Stimulated activated CD4-positive, alpha-beta T cell treated with anti-CD3 and anti-CD28 coated beads, TNF-alpha, amount 100 ng/mL, for 24 hours (primary cell): ENCODE results near the gene DIP2B.

Source experiments
- DNase-seq, 3 experiments: peaks; one replicate each; pipeline ENCODE4 v3.0.0-alpha.2; 2020; ENCODE audit warnings: low read depth in 3 of 3

The DIP2B gene

GRCh38 chr12:50635857-50636256, 131.1 kb downstream of the DIP2B start:
- DNase-seq = no peak

GRCh38 chr12:50636505-50636904, 131.7 kb downstream of the DIP2B start:
- DNase-seq = no peak

DNA sequence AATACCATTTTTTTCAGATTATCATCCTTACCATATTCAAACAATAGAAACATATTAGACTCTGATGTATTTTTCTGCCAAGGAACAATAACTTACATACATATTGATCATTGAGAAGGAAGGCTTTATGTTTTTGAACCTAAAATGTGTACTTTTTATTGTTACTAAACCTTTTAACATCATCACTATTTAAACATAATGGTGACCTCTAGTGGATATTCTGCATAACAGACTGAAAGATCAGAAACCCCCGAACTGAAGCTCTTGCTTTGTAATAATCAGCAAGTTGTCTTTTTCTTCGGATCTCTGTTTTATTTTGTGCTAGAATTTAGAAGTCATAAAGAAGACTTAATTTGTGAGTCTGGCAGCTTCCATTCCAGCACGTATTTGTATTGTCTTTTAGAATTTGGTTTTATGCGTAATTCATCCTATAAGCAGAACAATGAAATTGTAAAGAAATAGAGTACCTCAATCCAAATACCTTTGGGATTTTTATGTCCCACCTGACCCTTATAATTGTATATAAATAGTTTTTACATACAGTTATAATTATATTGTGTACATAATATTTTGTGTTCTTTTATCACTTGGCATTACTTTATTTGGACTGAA, 133.2 kb downstream of the DIP2B start:
- DNase-seq = no peak

- DNase-seq = no peak
Measured at GRCh38 chr12:50638482-50638880, 133.7 kb downstream of the DIP2B start.

DNA sequence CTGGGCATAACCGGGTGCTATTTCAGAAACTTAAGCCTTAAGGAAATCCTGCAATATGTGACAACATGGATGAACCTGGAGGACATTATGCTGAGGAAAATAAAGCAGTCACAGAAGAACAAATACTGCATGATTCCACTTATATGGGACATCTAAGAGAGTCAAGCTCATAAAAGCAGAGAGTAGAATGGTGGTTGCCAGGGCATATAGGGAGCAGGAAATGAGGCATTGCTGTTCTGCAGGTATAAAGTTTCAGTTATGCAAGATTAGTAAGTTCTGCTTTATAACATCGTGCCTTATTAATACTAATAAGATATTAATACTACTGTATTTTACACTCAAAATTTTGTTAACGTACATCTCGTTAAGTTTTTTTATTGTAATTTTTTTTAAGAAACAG, 134.9 kb downstream of the DIP2B start:
- no peak for DNase-seq

DNA sequence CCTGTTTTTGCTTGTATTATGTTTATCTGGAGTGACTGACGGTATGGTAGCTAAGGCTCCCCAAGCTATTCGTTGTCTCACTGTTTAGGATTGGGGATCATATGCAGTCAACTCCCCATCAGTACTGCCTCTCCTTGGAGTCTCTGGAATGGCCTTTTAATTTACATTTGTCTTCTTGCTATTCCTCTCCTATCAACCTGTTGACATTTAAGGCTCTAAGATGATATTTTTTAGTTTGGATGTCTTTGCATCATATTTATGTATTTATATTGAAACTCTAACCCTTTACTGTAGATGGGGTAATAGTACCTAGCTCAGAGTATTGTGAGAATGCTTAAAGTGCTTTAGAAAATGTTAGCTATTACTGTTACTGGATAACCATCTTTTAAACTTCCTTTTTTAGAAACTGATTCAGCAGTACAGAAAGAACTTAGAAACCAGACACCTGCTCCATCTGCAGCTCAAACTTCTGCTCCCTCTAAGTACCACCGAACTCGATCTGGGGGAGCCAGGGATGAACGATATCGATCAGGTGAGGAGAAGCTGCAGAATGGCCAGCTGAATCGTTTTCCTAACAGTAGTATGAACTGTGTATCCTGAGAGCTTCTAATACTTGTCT, 135.6 kb downstream of the DIP2B start:
- no peak for DNase-seq

- DNase-seq = no peak
Measured at GRCh38 chr12:50641566-50641965, 136.8 kb downstream of the DIP2B start.

DNA sequence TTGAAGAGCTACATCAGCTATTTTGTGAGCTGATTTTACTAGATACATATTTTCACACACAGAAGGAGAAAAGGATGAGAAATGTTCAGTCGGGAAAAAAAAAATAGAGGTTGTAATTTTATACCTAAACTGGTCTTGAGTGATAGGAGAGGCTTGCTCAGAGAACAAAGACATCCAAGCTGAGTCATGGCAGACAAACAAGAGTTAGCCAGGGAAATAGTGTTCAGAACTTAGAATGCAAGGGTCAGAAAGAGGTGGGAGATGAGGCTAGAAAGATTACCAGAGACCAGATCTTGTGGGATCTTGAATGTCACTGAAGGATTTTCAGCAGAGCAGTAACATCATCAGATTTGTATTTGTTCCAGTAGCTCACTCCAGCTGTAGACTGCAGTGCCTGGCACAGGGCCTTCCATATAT, 137.3 kb downstream of the DIP2B start:
- DNase-seq = no peak

DNA sequence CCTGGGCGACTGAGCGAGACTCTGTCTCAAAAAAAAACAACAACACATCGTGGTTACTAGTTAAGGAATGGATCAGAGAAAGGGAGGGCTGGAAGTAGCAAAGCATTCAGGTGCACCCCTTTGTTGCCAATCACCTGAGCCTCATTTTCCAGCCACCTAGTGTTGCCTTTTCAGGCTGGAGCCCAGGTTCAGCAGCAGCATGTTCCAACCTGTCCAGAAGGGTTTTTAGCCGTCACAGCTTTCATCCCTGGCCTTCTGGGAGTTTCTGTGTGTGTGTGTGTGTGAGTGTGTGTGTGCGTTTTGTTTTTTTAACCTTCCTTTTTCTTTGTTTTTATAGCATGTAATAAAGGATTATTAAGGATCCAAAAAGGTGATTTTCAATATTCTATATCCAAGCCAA, 138.0 kb downstream of the DIP2B start:
- no peak for DNase-seq

GRCh38 chr12:50647031-50647430, 142.2 kb downstream of the DIP2B start:
- DNase-seq = no peak

DNA sequence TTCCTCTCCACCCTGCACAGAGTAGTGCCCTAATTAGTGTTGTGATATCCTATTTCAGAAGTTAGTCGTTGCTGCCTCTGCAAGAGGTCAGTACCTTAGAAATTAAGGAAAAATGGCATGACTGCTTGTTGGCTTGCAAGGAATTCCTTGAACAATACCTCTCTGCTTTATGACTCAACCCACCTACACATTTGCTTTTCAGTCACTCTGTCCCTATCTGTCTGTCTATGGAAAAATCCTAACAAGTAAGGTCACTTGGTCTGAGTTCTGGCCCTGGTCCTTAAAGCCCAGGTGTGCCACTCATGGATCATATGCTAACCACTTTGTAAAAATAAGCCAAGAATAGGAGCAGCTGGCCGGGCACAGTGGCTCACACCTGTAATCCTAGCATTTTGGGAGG, 142.7 kb downstream of the DIP2B start:
- DNase-seq = no peak

DNA sequence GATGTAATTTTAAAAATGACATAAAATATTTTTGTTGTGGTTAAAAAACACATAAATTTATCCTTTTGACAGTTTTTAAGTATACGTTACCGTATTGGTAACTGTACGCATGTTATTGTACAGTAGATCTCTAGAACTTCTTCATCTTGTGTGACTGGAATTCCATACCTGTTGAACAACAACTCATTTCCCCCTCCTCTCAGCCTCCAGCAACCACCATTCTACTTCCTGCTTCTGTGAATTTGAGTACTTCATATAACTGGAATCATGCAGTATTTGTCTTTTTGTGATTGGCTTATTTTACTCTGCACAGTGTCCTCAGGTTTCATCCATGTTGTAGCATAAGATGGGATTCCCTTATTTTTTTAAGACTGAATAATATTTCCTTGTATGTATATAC, 145.5 kb downstream of the DIP2B start:
- DNase-seq = no peak

DNA sequence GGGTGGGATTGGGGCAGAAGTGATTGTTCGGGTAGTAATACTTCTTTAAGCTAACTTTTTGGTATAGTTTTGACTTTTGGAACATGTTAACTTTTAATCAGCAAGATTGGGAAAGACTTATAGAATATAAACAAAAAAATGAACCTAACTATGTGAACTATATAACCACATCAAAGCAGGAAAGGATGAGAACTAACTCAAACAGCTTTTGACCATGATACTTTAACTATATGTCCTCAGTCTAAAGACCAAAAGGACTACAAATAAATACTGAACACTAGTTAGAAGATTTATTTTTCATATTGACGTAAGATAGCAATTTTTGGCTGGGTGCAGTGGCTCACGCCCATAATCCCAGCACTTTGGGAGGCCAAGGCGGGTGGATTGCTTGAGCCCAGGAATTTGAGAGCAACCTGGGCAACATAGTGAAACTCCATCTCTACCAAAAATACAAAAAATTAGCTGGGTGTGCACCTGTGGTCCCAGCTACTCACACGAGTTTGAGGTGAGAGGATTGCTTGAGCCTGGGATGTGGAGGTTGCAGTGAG, 150.7 kb downstream of the DIP2B start:
- DNase-seq = no peak

DNA sequence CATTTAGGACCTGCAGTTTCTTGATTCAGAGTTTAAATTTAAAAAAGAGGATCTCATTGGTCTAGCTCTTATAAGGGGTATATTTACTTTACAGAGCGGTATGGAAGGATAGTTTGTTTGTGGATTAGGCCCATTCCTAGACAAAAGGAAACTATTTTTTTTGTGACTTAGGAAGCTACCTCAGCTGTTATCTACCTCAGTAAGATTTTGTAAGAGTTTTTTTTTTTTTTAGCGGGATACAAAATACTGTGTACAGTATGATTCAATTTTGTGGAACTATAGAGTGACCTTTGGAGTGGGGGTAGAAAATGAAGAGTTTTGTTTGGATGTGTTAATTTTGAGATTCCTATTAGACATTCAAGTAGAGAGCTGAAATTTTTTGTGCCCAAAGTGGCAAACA, 154.5 kb downstream of the DIP2B start:
- no peak for DNase-seq

GRCh38 chr12:50659690-50660424, 155.1 kb downstream of the DIP2B start:
- DNase-seq = no peak

GRCh38 chr12:50660425-50660822, 155.6 kb downstream of the DIP2B start:
- no peak for DNase-seq

GRCh38 chr12:50661300-50662115, 156.7 kb downstream of the DIP2B start:
- DNase-seq = no peak

- DNase-seq = no peak
Measured at GRCh38 chr12:50662116-50662510, 157.3 kb downstream of the DIP2B start.

DNA sequence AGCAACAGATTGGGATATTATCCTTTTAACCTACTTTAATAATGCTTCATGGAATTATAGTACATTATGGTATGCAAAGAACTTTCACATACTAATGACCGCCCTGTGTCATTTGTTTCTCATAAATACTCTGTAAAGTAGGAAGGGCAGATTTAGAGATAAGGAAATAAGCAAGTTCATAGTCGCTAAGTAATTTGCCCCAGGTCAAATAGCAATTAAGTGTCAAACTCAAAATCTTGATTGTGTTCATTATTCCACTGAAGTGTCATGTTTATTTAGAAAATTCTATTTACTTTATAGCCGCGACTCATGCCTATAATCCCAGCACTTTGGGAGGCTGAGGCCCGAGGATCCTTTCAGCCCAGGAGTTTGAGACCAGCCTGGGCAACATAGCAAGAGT, 160.4 kb downstream of the DIP2B start:
- DNase-seq = no peak

DNA sequence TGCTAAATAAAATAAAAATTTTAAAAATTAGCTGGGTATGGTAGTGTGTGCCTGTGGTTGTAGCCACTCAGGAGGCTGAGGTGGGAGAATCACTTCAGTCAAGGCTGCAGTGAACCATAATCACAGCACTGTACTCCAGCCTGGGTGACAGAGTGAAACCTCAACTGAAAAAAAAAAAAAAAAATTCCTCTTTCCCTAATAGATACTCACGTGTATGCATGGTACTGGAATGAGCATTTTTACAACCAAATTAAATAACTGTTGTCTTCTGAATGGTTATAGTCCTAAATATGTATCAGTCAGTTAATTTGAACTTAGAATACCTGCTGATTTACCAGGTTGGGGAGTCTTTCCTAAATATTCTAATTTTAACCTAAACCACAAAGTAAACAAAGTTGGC, 160.8 kb downstream of the DIP2B start:
- DNase-seq = no peak

- no peak for DNase-seq
Measured at GRCh38 chr12:50666023-50666422, 161.2 kb downstream of the DIP2B start.

DNA sequence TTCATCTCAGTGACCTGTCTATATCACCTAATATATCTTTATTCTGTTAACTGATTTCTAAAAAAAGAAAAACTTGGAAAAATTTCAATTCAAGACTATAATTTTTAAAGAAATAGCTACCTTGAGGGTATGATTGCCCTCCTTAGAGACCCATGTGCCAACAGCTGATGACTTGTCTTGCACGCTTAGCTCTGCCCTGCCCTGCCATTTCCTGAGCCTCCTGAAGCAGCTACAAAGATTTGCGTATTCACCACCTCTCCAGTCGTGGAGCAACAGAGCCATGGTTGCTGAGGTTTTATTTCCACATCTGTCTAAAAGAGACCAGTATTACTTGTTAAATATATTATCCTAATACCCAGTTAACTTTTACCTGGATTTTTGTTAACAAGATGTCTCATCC, 167.4 kb downstream of the DIP2B start:
- DNase-seq = no peak
